Left lung (tissue), 10 donors: ENCODE data around the gene GTSE1. TPM values are rescaled to one million over a fixed set of nuclear protein-coding genes. Genes with fewer than 3 reads are reported as not detected.
"Not testable (repeated sequence)": the region's sequence is repeated elsewhere in the genome, so short reads cannot be mapped to it uniquely, and the experiment has no call there.

Experiments
- ATAC-seq: fragments of 200-7000 bp; cut with Tn5 transposase; one replicate; pipeline ENCODE4 v1.9.1; 2020; ENCODE audit warnings: moderate library complexity
- DNase-seq, 4 donors: peaks; one replicate each; pipeline ENCODE4 v3.0.0-alpha.2; 2013 to 2020
- H3K27ac ChIP-seq, 2 donors: fragments of 200-600 bp; sonication (generic) in 1 of 2; one replicate each; pipeline versions ENCODE4 v1.5.0 to v1.8.0; 2020 to 2021
- H3K27me3 ChIP-seq, 2 donors: fragments of 200-600 bp; sonication (generic) in 1 of 2; one replicate each; pipeline versions ENCODE4 v1.5.0 to v1.8.0; 2020 to 2021
- H3K36me3 ChIP-seq, 2 donors: fragments of 200-600 bp; sonication (generic) in 1 of 2; one replicate each; pipeline versions ENCODE4 v1.5.0 to v1.8.0; 2020 to 2021
- H3K4me1 ChIP-seq, 2 donors: fragments of 200-600 bp; one replicate each; pipeline ENCODE4 v1.8.0; 2021
- H3K4me3 ChIP-seq, 2 donors: fragments of 200-600 bp; sonication (generic) in 1 of 2; one replicate each; pipeline versions ENCODE4 v1.5.0 to v1.8.0; 2020 to 2021; ENCODE audit warnings: mild to moderate bottlenecking in 1 of 2
- H3K9me3 ChIP-seq, 2 donors: fragments of 200-600 bp; sonication (generic) in 1 of 2; one replicate each; pipeline versions ENCODE4 v1.5.0 to v1.8.0; 2020 to 2021
- intact Hi-C, 2 donors: fragments of 100-400 bp; cut with DNase I; formaldehyde crosslinking; loops; one replicate each; pipeline versions ENCODE4 v1.11.2 to v1.14.2; 2022
- polyA plus RNA-seq, 6 donors: library from polyadenylated mRNA; unstranded; fragments of 120-200 nt; gene quantifications; one replicate each; pipeline ENCODE4 v1.2.1, GENCODE V29; 2013; ENCODE audit not compliant: insufficient read length in 6 of 6
- total RNA-seq, 2 donors: library from RNA; stranded (reverse); fragmentation: NEBNext Ultra II Directional; extraction: Animal tissue kit (Norgen Biotek cat#: 25700); gene quantifications; one replicate each; pipeline ENCODE4 v1.2.1, GENCODE V29; 2021
- TF ChIP-seq, protein P1 (sequence below), 2 donors: fragments of 200-600 bp; sonication (generic) in 1 of 2; IDR thresholded peaks; one replicate each; pipeline versions ENCODE4 v1.5.0 to v1.8.0; 2021; ENCODE audit warnings: antibody characterized with exemption in 2 of 2
- donor health status: DM: no; HTN: yes; CAD: no.
- donor health status: DM: no; HTN: no; CAD: no.

Gene GTSE1
- total and polyA plus RNA-seq, 8 donors = 1.5 to 30.6 (median 15.3) TPM

DNA sequence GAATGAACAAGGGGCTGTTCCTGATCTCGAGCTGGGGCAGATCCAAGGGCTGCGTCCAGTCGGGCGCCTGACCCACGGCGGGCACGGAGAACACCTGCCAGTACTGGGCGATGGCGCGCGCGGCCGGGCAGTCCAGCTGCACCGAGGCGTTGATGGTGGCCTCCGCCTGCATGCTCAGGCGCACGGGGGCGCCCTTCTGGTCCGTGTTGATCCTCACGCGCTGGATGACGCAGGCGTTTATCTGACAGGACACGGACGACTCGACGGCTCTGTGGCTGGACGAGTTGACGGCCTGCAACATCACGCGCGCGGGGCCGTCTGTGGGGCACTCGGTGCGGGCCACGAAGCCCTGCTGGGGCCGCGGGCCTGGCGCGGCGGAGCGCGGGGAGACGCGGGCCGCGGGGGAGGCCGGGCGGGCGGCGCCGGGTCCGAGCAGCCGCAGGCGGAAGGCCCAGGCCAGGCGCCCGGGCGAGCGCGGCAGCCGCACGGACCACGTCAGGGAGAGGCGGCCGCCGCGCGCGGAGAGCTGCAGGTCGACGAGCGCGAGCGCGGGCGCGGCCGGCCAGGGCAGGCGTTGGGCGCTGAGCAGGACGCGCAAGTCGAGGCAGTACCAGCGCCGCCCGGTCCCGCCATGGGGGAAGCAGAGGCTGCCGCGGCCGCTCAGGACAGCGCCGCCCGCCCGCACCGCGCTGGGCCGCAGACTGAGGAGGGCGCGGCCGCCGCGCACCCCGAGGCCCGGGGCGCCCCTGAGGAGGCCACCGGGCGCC lies 34.0 kb upstream of the GTSE1 start:
- intact Hi-C loops = no loop called here
- ATAC-seq (peak; percentile 77), DNase-seq (peak in 3 of 4 donors; percentile 55 to 94 (median 79))
- H3K27ac ChIP-seq = no peak overlapping the region
- no peaks in the 10 kb centered on the region for H3K9me3 ChIP-seq
- no peaks in the 10 kb centered on the region for H3K36me3 ChIP-seq
- TF ChIP-seq, protein P1, sequence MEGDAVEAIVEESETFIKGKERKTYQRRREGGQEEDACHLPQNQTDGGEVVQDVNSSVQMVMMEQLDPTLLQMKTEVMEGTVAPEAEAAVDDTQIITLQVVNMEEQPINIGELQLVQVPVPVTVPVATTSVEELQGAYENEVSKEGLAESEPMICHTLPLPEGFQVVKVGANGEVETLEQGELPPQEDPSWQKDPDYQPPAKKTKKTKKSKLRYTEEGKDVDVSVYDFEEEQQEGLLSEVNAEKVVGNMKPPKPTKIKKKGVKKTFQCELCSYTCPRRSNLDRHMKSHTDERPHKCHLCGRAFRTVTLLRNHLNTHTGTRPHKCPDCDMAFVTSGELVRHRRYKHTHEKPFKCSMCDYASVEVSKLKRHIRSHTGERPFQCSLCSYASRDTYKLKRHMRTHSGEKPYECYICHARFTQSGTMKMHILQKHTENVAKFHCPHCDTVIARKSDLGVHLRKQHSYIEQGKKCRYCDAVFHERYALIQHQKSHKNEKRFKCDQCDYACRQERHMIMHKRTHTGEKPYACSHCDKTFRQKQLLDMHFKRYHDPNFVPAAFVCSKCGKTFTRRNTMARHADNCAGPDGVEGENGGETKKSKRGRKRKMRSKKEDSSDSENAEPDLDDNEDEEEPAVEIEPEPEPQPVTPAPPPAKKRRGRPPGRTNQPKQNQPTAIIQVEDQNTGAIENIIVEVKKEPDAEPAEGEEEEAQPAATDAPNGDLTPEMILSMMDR (IDR thresholded peaks at IDR 0.05) = peak; percentile 12 to 50
- H3K27me3 ChIP-seq = peaks cover 0 to 25% of the 10 kb centered on the region in 2 donors
- peaks cover 0 to 30% of the 10 kb centered on the region in 2 donors for H3K4me1 ChIP-seq
- H3K4me3 ChIP-seq = peak overlapping the region in 1 of 2 donors; percentile 23

DNA sequence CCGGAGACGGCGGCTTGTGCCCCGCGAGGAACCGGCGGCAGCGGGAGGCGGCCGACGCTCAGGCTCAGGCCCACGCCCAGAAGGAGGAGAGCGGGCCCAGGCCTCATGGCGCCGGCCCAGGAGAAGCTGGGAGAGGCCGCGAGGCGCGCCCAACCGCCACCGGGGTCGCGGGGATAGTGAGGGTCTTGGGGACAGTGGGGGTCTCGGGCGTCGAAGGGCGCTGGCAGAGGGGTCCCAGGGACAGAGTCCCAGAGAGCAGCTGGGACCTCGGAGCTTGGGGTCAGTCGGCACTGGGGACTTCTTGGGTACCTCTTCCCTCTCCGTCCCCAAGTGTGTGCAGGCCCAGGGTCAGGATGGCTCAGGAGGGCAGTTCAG lies 33.5 kb upstream of the GTSE1 start, which contains the start of gene PKDREJ:
TSS of gene PKDREJ (minus strand) at position 128 of the 375 bp plus-strand sequence. CDS start at position 107, 21 bp downstream.
- DNase-seq (no peak), ATAC-seq (no peak)
- peaks cover 0 to 25% of the 10 kb centered on the region in 2 donors for H3K27me3 ChIP-seq
- TF ChIP-seq, protein P1 (IDR thresholded peaks at IDR 0.05) = no peak
- H3K4me3 ChIP-seq = peak within 1 kb of the TSS in 1 of 2 donors; percentile 23
- no peak within 1 kb of the TSS for H3K27ac ChIP-seq
- H3K9me3 ChIP-seq = no peaks in the 10 kb centered on the region
- intact Hi-C loops = no loop called here
- H3K36me3 ChIP-seq = no peaks in the 10 kb centered on the region
- H3K4me1 ChIP-seq = peaks cover 0 to 32% of the 10 kb centered on the region in 2 donors

DNA sequence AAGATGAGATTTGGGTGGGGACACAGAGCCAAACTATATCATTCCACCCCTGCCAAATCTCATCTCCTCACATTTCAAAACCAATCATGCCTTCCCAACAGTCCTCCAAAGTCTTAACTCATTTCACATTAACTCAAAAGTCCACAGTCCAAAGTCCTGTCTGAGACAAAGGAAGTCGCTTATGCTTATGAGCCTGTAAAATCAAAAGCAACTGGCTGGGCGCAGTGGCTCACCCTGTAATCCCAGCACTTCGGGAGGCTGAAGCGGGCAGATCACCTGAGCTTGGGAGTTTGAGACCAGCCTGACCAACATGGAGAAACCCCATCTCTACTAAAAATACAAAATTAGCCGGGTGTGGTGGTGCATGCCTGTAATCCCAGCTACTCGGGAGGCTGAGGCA lies 32.1 kb upstream of the GTSE1 start:
- intact Hi-C loops, H3K9me3 ChIP-seq, H3K36me3 ChIP-seq, DNase-seq, ATAC-seq, H3K27ac ChIP-seq, H3K4me3 ChIP-seq: not testable (repeated sequence)
- H3K4me1 ChIP-seq = peaks cover 12 to 34% of the 10 kb centered on the region in 2 donors
- H3K27me3 ChIP-seq = peaks cover 0 to 25% of the 10 kb centered on the region in 2 donors

GRCh38 chr22:46265627-46266026 lies 31.0 kb upstream of the GTSE1 start:
- intact Hi-C loops, DNase-seq: not testable (repeated sequence)

GRCh38 chr22:46267431-46268279 lies 29.0 kb upstream of the GTSE1 start, which contains the start of gene TTC38:
TSS of gene TTC38 (plus strand) at chr22:46268008. CDS start at chr22:46268040, 32 bp downstream.
- peak within 1 kb of the TSS; percentile 74 to 90 for H3K4me3 ChIP-seq
- ATAC-seq (peak; percentile 98), DNase-seq (peak; percentile 86 to 96 (median 92))
- intact Hi-C loops = no loop called here
- no peaks in the 10 kb centered on the region for H3K9me3 ChIP-seq
- H3K36me3 ChIP-seq = peaks cover 0 to 16% of the 10 kb centered on the region in 2 donors
- peaks cover 14 to 40% of the 10 kb centered on the region in 2 donors for H3K4me1 ChIP-seq
- H3K27ac ChIP-seq = peak within 1 kb of the TSS; percentile 63 to 77
- TF ChIP-seq, protein P1 (IDR thresholded peaks at IDR 0.05) = no peak
- peaks cover 0 to 7% of the 10 kb centered on the region in 2 donors for H3K27me3 ChIP-seq

More at GRCh38 chr22:46265627-46266026, 31.0 kb upstream of the GTSE1 start:
- Histone ChIP-seq H3K27me3 (peaks cover 0 to 25% of the 10 kb centered on the region in 2 donors), H3K4me1 (peaks cover 14 to 40% of the 10 kb centered on the region in 2 donors)
- not testable (repeated sequence) for H3K27ac ChIP-seq, H3K36me3 ChIP-seq, ATAC-seq, H3K9me3 ChIP-seq, H3K4me3 ChIP-seq
